Retina (tissue), 1 donor: ENCODE data around the gene CEP112.
"Not testable (repeated sequence)": the region's sequence is repeated elsewhere in the genome, so short reads cannot be mapped to it uniquely, and the experiment has no call there.

Experiments used
- DNase-seq: peaks from one replicate; pipeline ENCODE4 v3.0.0-alpha.2; 2016

Gene CEP112

GRCh38 chr17:65711671-65712276 lies 480.2 kb downstream of the CEP112 start:
- no peak for DNase-seq

- DNase-seq, result no peak
These were observed 484.2 kb downstream of the CEP112 start for GRCh38 chr17:65707780-65708179.

GRCh38 chr17:65704731-65705130 lies 487.2 kb downstream of the CEP112 start:
- peak; percentile 5 for DNase-seq

GRCh38 chr17:65703891-65704290 lies 488.0 kb downstream of the CEP112 start:
- no peak for DNase-seq

- no peak for DNase-seq
These were observed 492.5 kb downstream of the CEP112 start for GRCh38 chr17:65699459-65699858.

- DNase-seq, result no peak
These were observed 493.4 kb downstream of the CEP112 start for GRCh38 chr17:65698381-65699061.

GRCh38 chr17:65697661-65698060 lies 494.3 kb downstream of the CEP112 start:
- DNase-seq, result no peak

GRCh38 chr17:65696739-65697394 lies 495.1 kb downstream of the CEP112 start:
- DNase-seq, result no peak

GRCh38 chr17:65694601-65695000 lies 497.3 kb downstream of the CEP112 start:
- no peak for DNase-seq

- DNase-seq, result no peak
These were observed 501.2 kb downstream of the CEP112 start for GRCh38 chr17:65690626-65691310.

GRCh38 chr17:65688307-65688706 lies 503.6 kb downstream of the CEP112 start:
- DNase-seq, result no peak

- DNase-seq, result no peak
These were observed 506.8 kb downstream of the CEP112 start for GRCh38 chr17:65685110-65685509.

GRCh38 chr17:65684631-65685030 lies 507.3 kb downstream of the CEP112 start:
- DNase-seq, result no peak

- DNase-seq, result no peak
These were observed 508.5 kb downstream of the CEP112 start for GRCh38 chr17:65683428-65683827.

- not testable (repeated sequence) for DNase-seq
These were observed 510.2 kb downstream of the CEP112 start for GRCh38 chr17:65681763-65682162.

- no peak for DNase-seq
These were observed 512.6 kb downstream of the CEP112 start for GRCh38 chr17:65679165-65679845.

GRCh38 chr17:65678546-65678945 lies 513.4 kb downstream of the CEP112 start:
- DNase-seq, result no peak

GRCh38 chr17:65677932-65678331 lies 514.0 kb downstream of the CEP112 start:
- no peak for DNase-seq

GRCh38 chr17:65674246-65675045 lies 517.5 kb downstream of the CEP112 start:
- DNase-seq, result no peak

- no peak for DNase-seq
These were observed 521.1 kb downstream of the CEP112 start for GRCh38 chr17:65670667-65671371.

GRCh38 chr17:65668211-65668610 lies 523.7 kb downstream of the CEP112 start:
- DNase-seq, result no peak
